Left kidney (tissue), 8 donors: ENCODE measurements around the gene TPST1. TPM values are rescaled to one million over a fixed set of nuclear protein-coding genes. Genes with fewer than 3 reads are reported as not detected.
A peak's percentile ranks its signal among the peaks of the same experiment; 100 is the strongest.
"Not testable (repeated sequence)": the region's sequence is repeated elsewhere in the genome, so short reads cannot be mapped to it uniquely, and the experiment has no call there.

ENCODE experiments used
- DNase-seq: peaks from one replicate; pipeline ENCODE4 v3.0.0-alpha.2; 2013
- long read RNA-seq, 8 donors: transcript quantifications; one replicate each; lab custom pipeline, GENCODE V29; 2026
- polyA plus RNA-seq: library from polyadenylated mRNA; unstranded; fragments of 120-200 nt; gene quantifications from one replicate; pipeline ENCODE4 v1.2.1, GENCODE V29; 2013; ENCODE audit not compliant: insufficient read length

The TPST1 gene
- 42.4 TPM for polyA plus RNA-seq
- long read RNA-seq, donor 1, transcript TPST1-201 (6 exons, 2,116 nt), result major isoform, 14 of 24 reads
- long read RNA-seq, donor 1, partial matches to known transcripts, result 10 of 24 reads
- long read RNA-seq, donor 1, other reads (novel, unspliced or antisense), result 0 of 24 reads
- long read RNA-seq, donor 2, transcript TPST1-201 (6 exons, 2,116 nt), result major isoform, 11 of 31 reads
- long read RNA-seq, donor 2, partial matches to known transcripts, result 20 of 31 reads
- long read RNA-seq, donor 2, other reads (novel, unspliced or antisense), result 0 of 31 reads
- long read RNA-seq, donor 3, transcript TPST1-201 (6 exons, 2,116 nt), result major isoform, 11 of 32 reads
- long read RNA-seq, donor 3, partial matches to known transcripts, result 21 of 32 reads
- long read RNA-seq, donor 3, other reads (novel, unspliced or antisense), result 0 of 32 reads
- long read RNA-seq, donor 4, result 0 reads
- long read RNA-seq, donor 5, transcript TPST1-201 (6 exons, 2,116 nt), result major isoform, 27 of 65 reads
- long read RNA-seq, donor 5, partial matches to known transcripts, result 37 of 65 reads
- long read RNA-seq, donor 5, other reads (novel, unspliced or antisense), result 0 of 65 reads
- long read RNA-seq, donor 6, transcript TPST1-201 (6 exons, 2,116 nt), result major isoform, 7 of 23 reads
- long read RNA-seq, donor 6, partial matches to known transcripts, result 16 of 23 reads
- long read RNA-seq, donor 6, other reads (novel, unspliced or antisense), result 0 of 23 reads
- long read RNA-seq, donor 7, transcript TPST1-201 (6 exons, 2,116 nt), result major isoform, 14 of 44 reads
- long read RNA-seq, donor 7, partial matches to known transcripts, result 30 of 44 reads
- long read RNA-seq, donor 7, other reads (novel, unspliced or antisense), result 0 of 44 reads
- long read RNA-seq, donor 8, transcript TPST1-201 (6 exons, 2,116 nt), result major isoform, 7 of 7 reads
- long read RNA-seq, donor 8, partial matches to known transcripts, result 0 of 7 reads
- long read RNA-seq, donor 8, other reads (novel, unspliced or antisense), result 0 of 7 reads

- DNase-seq, result peak; percentile 96
Observed at GRCh38 chr7:66204822-66205740, at the start of gene TPST1. Gene TPST1 (plus strand): TSS chr7:66205334. CDS start chr7:66240426, 35,092 bp downstream.

GRCh38 chr7:66156035-66156434, 49.1 kb upstream of the TPST1 start:
- not testable (repeated sequence) for DNase-seq

GRCh38 chr7:66157060-66157459, 48.1 kb upstream of the TPST1 start:
- DNase-seq, result no peak

- no peak for DNase-seq
Observed at GRCh38 chr7:66162622-66163021, 42.5 kb upstream of the TPST1 start.

GRCh38 chr7:66163186-66163610, 41.9 kb upstream of the TPST1 start:
- no peak for DNase-seq

DNA sequence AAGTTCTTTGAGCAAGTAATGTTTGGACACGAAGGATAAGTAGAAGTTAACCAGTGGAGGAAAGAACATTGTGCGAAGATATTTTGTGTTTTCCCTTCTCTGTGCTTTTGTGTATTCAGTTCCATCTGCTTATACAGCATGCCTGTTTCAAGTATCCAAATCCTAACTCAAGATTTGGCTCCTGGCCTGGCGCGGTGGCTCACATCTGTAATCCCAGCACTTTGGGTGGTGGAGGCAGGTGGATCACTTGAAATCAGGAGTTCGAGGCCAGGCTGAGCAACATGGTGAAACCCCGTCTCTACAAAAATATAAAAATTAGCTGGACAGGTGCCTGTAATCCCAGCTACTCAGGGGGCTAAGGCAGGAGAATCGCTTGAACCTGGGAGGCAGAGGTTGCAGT, 40.8 kb upstream of the TPST1 start:
- no peak for DNase-seq

DNA sequence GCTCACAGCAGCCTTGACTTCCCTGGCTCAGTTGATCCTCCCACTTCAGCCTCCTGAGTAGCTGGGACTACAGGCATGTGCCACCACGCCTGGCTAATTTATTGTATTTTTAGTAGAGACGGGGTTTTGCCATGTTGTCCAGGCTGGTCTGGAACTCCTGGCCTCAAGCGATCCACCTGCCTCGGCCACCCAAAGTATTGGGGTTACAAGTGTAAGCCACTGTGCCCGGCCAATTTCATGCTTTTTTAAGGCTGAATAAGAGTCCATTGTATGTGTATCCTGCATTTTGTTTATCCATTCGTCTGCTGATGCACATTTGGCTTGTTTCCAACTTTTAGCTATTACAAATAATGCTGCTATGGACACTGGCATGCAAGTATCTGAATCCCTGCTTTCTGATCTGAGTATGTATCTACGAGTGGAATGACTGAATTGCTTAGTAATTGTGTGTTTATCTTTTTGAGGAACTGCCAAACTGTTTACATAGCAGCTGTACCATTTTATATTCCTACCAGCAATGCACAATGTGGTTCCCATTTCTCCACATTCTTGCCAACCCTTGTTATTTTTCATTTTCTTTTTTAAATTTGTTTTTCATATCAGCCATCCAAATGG, 37.3 kb upstream of the TPST1 start:
- DNase-seq, result no peak

DNA sequence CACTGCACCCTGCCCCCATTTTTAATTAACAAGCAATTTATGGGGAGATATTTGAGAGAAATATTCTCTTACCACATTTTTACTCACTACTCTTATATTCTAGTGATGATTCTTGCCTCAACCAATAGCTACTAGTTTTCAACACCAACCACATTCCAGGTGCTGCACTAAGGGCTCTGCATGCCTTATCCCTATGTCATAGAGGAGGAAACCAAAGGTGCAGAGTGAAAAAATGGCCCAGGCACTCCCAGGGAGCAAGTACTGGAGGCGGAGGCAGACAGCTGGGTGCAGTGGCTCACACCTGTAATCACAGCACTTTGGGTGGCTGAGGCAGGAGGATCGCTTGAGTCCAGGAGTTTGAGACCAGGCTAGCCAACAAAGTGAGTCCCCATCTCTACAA, 35.5 kb upstream of the TPST1 start:
- DNase-seq, result no peak

DNA sequence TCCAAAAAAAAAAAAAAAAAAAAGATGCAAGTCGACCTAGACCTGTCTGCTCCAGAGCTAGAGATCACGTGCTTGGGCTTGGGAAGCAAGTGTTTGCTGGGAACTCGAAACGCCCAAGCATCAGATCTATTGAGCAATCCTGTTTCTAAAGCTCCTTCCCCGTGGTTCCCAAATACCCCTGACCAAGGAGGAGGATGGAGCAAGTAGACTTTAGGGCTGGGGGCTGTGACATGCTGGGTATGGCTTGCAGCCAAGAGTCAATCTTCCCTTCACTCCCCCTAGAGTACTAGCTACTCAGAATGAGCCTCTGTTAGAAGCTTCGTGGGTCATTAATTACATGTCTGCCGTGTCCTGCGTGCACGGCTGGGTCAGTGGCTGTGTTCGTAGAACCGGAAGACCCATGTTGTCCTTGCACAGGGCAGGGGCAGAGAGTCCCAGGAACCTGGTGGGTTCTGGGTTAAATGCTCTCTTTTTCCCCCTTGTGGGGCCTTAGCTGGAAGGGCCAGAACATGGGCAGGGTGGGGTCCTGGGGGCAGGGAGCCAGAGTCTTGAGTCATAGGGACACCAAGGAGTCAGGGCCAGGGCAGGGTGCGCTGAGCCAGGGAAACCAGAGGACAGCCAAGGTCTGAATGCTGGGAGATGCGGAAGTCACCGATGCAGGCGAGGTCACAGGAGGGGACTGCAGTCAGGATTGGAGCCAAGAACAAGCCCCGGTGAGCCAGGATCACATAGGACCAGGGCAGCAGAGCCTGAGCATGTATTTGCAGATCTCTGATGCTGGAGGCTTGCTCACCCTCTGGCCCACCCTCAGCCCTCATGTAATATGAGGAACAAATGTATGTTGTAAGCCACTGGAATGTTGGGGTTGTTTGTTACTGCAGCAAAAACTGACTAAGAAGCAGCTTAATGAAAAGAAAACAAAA, 34.6 kb upstream of the TPST1 start:
- no peak for DNase-seq

DNA sequence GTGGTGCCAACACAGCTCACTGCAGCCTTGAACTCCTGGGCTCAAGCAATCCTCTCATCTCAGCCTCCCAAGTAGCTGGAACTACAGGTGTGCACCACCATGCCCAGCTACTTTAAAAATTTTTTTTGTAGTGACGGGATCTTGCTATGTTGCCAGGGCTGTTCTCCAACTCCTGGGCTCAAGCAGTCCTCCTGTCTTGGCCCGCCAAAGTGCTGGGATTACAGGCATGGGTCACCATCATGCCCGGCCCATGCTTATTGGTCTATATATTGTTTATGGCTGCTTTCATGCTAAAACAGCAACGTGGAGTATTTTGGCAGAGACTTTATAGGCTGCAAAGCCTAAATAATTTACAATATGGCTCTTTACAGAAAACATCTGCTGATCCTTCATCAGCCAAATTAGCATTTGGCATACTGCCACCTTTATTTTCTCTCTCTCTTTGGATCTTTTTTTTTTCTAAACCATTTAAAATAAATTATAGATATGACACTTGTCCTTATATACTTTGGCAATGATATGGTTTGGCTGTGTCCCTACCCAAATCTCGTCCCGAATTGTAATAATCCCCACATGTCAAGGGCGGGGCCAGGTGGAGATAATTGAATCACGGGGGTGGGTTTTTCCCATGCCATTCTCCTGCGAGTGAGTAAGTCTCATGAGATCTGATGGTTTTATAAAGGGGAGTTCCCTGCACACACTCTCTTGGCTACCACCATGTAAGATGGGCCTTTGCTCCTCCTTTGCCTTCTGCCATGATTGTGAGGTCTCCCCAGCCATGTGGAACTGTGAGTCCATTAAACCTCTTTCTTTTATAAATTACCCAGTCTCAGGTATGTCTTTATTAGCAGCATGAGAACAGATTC, 32.4 kb upstream of the TPST1 start:
- not testable (repeated sequence) for DNase-seq

GRCh38 chr7:66173856-66174255, 31.3 kb upstream of the TPST1 start:
- DNase-seq, result no peak

DNA sequence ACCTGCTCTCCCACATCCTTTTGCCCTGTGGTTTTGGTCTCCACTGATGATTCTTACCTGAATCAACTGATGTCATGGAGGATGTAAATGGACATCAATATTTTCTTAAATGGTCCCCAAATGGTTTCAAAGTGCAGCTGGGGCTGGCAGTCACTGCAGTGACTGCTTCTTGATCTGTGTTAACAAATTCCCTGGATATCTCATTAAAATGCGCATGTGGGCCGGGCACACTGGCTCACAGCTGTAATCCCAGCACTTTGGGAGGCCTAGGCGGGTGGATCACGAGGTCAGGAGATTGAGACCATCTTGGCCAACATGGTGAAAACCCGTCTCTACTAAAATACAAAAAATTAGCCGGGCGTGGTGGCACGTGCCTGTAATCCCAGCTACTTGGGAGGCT, 30.1 kb upstream of the TPST1 start:
- DNase-seq, result not testable (repeated sequence)

DNA sequence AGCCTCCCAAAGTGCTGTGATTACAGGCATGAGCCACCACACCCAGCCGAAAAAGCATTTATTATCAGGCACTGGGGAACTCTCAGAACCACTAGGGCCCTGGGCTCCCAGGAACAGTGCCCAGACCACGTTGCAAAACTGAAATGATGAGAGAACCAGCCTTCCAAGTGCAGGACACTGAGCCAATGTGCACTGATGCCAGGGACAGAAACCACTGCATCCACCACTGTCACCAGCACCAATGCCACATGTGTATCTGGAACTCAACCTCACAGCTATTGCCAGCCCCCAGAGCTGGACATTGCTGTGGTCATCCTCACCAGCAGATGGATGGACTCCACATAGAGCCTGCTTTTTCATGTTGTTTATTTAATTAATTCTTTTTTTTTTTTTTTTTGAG, 28.2 kb upstream of the TPST1 start:
- DNase-seq, result no peak

DNA sequence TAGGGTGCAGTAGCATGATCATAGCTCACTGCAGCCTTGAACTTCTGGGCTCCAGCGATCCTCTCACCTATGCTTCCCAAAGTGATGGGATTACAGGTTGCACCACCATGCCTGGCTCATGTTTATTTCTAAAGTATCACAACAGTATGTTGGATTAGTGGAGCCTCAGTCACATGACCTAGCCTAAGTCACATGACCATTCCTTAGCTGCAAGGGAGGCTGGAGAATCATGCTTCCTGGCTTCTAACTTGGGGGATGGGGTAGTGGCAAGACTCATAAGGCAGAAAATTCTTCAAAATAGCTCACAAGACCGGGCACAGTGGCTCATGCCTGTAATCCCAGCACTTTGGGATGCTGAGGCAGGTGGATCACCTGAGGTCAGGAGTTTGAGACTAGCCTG, 26.9 kb upstream of the TPST1 start:
- DNase-seq, result no peak

DNA sequence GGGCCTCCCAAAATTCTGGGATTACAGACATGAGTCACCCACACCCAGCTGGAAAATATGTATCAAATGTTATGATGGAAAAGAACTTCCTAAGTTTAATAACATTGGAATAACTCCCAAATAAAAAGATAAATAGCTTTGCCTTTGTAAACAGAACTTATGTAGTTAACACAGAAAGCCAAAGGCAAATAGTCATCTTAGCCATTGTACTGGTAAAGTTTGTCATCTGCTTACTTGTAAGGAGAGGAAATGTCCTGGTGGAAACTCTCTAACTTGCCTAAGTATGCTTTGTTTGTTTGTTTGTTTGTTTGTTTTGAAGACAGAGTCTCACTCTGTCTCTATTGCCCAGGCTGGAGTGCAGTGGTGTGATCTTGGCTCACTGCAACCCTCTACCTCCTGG, 23.8 kb upstream of the TPST1 start:
- no peak for DNase-seq

DNA sequence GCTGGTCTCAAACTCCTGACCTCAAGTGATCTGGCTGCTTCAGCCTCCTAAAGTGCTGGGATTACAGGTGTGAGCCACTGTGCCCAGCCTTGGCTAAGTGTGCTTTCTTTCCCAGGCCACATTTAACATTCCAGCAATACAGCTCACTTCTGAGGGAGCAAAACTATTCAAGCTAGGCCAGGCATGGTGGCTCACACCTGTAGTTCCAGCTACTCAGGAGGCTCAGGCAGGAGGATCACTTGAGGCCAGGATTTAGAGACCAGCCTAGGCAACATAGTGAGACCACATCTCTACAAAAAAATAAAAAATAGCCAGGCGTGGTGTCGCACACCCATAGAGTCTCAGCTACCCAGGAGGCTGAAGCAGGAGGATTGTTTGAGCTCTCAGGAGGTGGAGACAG, 23.3 kb upstream of the TPST1 start:
- DNase-seq, result no peak

GRCh38 chr7:66182920-66183319, 22.2 kb upstream of the TPST1 start:
- DNase-seq, result no peak

DNA sequence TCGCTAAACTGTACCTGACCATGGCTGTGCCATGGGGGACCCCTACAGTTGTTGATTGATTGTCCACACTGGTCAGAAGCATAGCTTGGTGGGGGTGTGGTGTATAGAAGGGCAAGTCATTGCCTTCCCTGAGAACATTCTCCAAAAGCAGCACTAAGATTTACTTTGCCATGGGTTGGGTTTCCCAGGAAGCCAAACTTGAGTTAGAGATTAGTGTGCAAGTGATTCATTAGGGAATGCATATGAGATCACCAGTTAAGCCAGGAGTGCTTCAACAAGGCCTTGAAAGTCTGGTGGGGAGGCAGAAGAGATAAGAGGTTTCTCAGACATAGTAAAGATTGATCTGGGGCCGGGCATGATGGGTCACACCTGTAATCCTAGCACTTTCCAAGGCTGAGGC, 21.4 kb upstream of the TPST1 start:
- no peak for DNase-seq

- DNase-seq, result no peak
Observed at GRCh38 chr7:66185680-66186187, 19.4 kb upstream of the TPST1 start.
